DND-41 (cell line): ENCODE measurements around the gene KDM5A.

Experiments used
- EZH2 ChIP-seq: IDR thresholded peaks from 3 replicates; pipeline ENCODE4 v1.6.1; 2012; ENCODE audit warnings: borderline replicate concordance, low read depth, mild to moderate bottlenecking, moderate library complexity, low read length, inconsistent platforms; ENCODE audit not compliant: severe bottlenecking
- TF ChIP-seq, protein P1 (sequence below): IDR thresholded peaks from 2 replicates; pipeline ENCODE4 v1.5.1; 2012; ENCODE audit warnings: borderline replicate concordance, low read length, moderate library complexity, mild to moderate bottlenecking; ENCODE audit not compliant: poor library complexity, severe bottlenecking; ENCODE audit errors: extremely low read depth

DNA sequence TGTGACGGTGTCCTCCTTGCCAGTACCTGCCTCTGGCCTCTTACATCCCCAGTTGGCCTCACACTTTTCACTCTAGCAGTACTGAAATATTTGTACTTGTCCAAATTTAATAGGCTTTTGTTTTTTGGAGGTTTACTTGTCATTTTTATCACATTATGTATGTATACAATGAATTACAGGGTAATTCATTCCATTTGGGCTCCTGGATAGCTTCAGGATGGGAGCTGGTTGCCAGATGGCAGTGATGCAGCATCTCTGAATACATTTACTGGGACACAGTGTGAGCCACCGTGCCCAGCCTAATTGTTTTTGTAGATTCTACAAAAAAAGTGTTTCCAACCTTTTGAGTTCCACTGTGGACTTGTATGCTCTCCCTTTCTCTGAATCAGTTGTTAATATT, 25.7 kb upstream of the KDM5A start:
- TF ChIP-seq, protein P1, sequence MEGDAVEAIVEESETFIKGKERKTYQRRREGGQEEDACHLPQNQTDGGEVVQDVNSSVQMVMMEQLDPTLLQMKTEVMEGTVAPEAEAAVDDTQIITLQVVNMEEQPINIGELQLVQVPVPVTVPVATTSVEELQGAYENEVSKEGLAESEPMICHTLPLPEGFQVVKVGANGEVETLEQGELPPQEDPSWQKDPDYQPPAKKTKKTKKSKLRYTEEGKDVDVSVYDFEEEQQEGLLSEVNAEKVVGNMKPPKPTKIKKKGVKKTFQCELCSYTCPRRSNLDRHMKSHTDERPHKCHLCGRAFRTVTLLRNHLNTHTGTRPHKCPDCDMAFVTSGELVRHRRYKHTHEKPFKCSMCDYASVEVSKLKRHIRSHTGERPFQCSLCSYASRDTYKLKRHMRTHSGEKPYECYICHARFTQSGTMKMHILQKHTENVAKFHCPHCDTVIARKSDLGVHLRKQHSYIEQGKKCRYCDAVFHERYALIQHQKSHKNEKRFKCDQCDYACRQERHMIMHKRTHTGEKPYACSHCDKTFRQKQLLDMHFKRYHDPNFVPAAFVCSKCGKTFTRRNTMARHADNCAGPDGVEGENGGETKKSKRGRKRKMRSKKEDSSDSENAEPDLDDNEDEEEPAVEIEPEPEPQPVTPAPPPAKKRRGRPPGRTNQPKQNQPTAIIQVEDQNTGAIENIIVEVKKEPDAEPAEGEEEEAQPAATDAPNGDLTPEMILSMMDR = no peak
- no peak for TF ChIP-seq EZH2
